HG03520 (cell line): ENCODE results near the gene TMTC1.

Experiments
- ATAC-seq: cut with Tn5 transposase; IDR thresholded peaks from one replicate; pipeline ENCODE4 v1.9.1; 2021; ENCODE audit warnings: mild to moderate bottlenecking, moderate library complexity; ENCODE audit not compliant: unreplicated experiment

Gene TMTC1

DNA sequence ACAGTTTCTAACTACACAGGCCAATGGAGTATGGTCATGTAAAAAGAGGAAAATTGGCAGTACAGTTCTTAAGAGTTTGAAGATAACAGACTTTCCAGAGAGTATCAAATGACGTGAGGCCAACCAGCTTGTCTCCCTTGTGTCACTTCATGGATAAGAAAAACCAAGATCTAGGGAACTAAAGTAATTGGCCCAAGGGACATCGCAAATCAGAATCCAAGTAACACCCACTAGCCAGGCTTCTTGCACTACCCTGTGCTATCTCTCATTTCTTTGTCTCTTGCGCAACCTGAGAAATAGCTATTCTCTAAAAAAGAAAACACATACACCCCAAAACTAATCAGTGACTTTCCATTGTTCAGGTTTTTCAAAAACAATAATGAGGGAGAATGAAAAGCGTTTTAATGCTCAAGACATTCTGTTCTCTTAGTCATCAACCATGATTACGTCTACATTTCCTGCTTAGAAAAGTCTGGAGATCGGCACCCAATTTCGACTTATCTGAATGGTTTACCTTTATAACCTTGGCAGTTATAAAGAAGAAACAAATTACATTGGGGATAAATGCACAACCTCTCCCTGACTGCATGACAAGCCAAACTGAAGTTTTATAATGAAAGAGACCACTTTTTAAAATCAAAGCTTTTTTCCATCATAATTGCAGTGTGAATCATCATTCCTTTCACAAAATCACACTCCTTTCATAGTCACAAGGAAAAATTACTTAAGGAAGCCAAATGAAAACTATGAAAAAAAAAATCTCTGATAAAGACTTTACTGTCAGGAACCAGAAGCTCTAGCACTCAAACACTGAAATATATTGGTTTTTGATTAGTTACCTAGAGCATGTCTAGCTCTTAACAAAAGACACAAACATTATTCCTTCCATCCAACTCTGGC is 42.1 kb downstream of the TMTC1 start:
- no peak for ATAC-seq

DNA sequence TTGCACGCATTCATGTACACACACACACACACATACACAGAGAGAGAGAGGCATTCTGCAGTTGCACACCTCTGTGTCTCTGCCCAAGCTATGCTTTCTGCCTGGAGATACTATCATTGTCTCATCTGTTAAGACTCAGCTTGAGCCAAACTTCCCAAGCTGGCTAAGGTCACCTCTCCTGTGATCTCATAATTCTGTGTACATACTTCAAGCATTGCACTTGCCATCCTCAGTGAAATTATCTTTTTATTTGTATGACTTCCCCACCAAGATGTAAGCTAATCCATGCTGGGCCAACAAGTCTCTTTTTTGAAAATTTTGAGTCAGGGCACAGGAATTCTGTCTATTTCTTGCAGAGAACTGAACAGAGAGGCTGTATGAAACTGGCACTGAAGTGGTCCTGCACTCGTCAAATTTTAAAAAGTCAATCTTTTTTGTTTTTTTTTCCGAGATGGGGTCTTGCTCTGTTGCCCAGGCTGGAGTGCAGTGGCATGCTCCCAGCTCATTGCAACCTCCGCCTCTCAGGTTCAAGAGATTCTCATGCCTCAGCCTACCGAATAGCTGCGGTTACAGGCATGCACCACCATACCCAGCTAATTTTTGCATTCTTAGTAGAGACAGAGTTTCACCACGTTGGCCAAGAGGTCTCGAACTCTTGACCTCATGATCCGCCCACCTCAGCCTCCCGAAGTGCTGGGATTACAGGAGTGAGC is 44.3 kb downstream of the TMTC1 start:
- no peak for ATAC-seq

DNA sequence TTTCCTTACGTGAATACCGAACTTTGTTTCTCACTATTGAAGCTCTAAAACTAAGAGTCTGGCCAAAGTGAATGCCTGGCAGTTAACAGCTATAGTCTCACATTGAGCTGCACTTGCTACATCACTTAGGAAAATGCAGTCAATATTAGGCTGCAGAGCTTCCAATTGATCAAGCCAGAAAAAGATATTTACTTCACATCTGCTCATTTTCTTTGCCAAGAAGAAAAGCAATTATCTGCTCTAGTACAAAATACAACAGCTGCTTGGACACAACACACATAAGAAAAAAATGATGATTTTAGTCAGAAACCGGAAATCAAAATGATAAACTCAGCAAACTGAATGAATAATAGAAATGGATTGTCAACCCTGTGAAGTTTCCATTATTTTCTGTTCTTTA is 45.4 kb downstream of the TMTC1 start:
- ATAC-seq, result no peak

DNA sequence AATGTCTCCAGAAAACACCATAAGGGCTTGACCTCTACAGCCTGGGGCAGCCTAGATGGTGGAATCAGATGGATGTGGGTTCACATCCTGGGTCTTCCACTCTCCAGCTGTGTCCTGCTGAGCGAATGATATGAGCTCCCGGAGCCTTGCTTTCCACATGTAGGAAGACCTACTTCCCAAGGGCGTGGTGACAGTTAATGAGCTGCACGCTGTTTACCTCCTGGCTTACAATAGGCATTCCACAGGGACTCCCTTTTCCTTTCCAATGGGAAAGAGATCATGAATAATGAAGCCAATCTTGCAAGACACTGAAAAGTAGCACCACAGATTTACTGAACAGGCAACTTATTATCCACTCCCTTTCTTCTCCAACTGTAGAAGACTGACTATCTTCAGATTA is 46.1 kb downstream of the TMTC1 start:
- ATAC-seq, result no peak

DNA sequence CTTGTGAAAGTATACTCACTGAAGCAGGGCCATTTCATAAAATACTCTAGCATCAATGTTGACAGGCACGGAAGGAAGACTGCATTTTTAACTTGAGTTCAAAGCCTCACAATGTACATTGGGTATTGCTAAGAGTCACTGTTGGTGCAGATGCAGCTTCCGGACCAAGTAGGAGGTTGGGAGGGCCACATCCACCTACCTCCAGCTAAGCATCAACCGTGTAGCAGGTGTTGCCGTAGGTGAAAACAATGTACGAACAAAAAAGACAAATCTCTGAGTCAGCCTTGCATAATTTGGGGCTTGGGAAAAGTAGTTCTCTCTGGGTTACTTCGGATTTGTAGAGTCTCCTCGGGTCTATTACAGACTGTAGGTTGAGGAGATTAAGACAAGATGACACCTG is 48.1 kb downstream of the TMTC1 start:
- no peak for ATAC-seq

DNA sequence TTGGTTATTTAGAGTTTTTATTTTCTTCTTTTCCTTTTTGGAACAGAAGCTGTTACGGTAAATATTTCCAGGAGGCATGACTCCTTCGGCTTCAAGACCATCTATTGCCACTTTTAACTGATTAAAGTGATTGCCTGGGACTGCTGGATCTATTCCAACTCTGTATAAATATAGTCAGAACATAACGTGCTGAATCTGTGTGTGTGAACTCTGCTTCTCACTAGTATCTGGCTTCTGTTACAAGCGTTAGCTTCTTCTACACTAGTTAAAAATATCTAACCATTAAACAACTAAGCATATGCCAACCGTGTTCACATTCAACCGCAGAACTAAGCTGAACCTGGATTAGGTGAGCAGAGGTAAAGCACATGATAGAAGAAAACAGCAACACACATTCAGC is 49.0 kb downstream of the TMTC1 start:
- ATAC-seq, result no peak

DNA sequence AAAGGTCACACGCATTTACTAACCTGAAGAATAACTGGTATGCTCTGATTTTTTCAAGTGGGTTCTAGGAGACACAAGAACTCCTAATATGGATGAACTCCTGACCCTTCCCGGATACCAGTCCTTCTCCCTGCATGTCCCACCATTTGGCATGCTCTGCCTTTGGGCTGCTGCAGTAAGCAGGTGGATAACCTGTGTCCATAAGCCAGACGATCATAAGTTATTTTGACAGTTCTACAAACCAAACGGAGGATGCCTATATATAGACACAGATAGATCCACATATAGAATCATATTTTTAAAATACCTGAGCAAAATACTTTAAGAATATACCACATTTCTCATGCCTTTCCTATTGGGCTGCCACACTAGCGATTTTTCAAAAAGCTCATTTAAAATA is 49.4 kb downstream of the TMTC1 start:
- no peak for ATAC-seq

DNA sequence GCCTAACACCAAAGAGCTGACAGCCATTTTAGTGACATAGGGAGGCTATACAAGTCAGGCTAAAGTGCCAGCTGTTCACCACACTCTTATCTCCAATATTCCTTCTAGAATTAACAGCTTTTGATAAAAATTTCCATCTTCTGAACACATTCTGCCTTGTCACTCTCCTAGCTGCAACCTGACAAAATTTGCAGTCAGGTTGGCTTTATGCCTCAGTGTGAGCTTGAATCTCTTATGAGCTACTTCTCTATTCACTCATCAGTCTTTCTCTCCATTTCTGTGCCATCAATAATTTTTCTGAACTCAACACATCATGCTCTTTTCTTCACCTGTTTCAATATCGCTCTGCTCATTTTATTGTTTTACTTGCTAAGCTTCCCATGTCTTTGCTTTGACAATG is 50.2 kb downstream of the TMTC1 start:
- no peak for ATAC-seq

DNA sequence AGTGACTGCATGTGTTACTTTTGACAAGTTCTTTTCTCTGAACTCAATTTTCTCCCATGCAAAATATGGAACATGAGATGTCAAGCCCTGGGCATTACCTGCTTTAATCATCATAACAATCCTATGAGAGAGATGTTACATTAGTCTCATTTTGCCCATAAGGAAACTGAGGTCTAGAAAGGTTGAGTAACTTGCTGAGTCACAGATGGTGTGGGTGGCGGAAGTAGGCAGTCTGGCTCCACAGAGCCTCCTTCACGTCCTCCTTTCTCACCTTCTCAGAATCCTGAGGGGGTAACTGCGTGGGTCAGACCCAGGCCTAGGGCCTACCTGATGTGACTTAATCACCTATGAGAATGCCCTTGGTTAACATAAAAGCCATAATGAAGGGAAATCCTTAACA is 50.7 kb downstream of the TMTC1 start:
- ATAC-seq, result no peak

DNA sequence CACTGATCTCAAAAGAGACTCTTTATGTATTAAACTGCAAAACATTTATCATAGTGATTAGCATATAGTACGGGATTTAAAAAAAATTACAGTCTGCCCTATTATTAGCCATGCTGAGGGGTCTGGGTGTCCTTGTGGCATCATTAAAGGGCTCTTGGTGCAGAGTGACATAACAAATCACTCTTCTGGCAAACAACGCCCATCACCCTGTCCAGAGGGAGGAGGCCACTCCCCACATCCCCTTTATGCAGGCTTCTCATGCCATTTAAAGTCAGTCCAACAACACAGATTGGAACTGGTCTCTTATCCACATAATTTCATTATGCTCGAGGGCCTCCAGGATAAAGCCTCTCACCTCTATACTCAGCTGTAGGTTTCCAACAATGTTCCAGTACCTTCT is 51.1 kb downstream of the TMTC1 start:
- ATAC-seq, result no peak

DNA sequence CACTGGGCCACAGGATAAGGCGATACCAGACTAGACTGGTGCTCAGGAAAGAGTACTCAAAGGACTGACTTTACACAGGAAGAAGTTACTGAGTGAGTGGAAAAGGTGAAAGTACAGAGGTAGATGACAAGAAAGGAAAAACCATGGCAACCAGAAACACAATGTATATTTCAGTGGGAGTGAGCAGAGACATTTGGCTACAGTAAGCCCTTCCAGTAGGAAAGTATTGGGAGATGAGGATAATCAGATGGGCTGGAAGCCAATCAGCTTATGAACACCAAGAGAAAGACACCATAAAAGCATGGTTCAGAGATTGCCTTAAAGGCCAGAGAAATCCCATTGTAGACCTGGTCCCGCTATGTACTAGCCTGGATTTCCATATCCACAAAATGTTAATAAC is 51.6 kb downstream of the TMTC1 start:
- ATAC-seq, result no peak

DNA sequence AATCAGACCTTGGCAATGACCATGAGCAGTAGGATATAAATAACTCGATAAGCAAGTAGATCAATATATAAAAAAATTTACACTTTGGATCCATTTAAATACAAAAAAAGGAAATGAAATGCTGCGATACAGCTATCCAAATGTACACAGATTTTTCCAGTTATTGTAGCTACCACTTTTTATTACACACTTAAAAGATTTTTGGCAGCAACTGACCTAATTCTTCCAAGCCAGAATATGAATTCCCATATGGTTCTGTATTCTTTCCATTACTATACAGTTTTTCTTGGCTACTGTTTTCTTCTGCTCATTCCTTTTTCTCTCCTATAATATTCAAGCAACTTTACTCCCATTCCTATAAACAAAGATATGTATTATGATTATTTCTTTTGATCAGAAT is 52.2 kb downstream of the TMTC1 start:
- no peak for ATAC-seq

DNA sequence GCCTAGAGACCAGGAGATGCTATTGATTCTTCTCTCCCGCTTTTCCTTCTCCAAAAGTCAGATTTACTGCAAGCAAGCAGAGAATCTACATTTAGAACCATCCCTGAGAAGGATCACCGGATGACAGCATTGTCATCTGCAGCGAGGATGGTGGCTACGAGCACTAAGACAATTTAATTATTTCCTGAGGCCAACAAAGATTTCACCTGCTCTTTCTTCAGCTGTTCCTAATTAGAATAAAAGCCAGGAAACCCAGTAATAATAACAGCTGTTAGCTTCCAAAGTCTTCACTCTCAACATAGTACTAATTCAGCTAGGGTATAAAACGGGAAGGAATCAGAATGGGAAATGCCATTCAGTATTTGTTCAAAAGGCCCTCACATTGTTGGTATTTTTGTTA is 53.3 kb downstream of the TMTC1 start:
- no peak for ATAC-seq

DNA sequence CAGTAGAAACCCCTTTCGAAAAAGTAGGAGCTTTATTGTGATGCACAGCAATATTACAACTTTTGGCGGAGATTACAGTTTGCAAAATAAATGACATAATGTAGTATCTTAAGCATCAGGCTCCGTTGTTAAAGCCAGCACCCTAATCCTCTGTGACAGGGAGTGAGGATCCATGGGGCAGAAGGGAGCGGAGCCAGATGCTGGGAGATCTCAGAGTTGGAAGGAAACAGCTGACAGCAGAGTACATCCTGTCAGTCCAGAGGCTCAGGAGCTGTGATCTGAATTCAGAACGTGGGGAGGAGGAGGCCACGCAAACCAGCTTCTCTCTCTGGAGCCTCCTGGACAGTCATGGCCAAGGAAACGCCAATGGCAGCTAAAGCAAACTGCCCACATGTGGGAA is 55.7 kb downstream of the TMTC1 start:
- no peak for ATAC-seq

DNA sequence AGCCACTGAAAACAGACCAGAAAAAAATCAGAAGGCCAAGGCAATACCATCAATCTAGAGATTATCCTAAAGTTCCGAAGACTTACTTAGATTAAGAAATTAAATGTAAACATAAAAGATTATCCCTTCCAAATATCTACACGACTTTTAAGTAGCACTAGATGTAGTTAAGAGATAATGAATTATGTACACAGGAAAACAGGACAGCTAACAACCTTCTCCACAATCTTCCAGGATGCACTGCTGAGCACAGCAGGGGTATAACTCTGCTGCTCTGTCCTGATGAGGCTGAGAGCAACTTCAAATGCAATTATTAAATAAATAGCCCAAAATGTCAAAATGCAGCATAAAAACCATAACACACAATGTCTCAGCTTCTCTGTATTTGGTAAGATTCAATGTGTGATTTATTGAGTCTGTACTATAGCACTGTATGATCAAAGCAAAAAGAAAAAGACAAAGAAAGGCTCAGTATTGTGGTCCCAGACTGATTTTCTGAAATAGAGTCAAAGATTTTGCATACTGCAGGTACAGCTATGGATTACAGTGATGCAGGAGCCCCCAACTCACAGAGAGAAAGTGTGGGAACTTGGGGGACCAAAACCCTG is 56.9 kb downstream of the TMTC1 start:
- no peak for ATAC-seq

DNA sequence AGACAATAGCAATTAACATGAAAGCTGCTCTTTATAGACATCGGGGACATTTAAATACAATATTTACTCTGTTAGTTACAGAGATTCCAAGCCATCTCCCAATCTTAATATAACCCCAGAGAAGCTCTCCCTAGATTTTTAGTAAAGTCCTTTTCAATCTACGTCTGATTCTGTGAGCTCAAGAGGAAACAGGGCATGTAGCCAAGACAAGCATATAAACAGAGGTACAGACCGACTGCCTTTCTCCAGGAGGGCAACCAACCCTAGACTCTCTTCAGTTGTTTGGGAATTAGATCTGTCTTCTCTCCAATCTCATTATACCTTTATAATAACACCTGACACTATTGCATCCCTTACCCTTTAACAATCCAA is 57.4 kb downstream of the TMTC1 start:
- no peak for ATAC-seq

DNA sequence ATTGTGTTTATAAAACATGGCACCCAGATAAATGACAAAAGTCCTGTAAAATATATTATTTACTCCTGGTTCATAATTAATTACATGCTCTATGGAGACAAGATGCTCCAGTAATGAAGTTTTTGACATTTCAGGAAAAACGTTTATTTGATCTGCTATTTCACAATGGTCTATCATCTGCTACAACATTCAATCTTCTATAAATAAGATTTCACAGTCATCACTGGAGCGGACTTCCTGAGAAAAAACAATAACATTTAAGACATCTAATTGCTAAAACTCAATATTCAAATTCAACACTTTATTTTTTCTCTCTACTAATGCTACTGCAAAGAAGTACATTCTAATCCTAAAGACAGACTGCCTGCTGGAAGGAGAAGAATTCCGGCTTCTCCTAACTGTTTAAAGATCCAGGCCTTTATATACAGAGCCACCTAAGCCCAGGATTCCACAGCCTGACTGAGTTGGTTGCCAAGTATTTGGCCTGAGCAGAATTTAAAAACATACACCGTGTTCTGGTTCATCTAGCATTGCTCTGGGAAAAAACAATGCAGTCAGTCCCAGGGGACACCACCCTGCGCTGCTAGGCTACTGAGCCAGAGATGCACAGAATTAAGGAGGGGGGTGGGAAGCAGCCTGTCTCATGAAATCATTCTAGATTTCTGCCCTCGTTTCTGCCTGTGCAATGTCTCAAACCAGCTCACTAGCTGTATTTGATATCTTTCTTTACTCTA is 58.0 kb downstream of the TMTC1 start:
- no peak for ATAC-seq

DNA sequence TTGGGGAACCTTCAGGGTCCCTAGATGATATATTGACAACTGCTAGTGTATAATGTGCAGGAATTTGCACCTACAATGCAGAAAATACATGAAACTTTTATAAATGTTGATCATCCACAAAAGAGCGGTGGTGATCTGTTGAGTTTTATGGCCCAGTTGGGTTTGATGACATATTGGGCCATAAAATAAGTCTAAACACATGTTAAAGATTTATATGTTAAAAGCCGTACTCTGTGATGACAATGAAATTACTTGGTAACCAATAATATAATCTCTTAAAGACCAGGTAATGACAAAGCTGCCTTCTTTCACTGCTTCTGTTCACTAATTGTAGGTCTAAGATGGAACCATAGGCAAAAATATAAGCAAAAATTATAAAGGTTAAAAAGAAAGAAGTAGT is 61.6 kb downstream of the TMTC1 start:
- no peak for ATAC-seq

DNA sequence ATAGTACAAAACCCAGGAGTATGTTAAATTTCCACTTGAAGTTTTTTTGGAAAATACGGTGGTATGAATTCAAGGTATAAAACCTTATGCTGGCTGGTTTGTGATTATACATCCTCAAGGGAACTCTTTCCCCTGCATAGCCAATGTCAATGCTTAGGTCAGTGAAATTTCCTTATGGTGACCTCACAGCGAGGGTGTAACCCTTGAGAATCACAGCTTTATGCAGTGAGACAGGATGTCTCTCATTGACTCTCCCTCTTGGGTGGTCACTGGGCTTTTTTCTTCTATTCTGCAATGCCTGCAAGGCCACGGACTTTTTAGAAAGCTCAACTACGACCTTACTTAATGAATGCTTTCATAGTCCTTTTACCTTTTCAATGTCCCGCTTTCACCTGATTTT is 64.4 kb downstream of the TMTC1 start:
- ATAC-seq, result no peak

DNA sequence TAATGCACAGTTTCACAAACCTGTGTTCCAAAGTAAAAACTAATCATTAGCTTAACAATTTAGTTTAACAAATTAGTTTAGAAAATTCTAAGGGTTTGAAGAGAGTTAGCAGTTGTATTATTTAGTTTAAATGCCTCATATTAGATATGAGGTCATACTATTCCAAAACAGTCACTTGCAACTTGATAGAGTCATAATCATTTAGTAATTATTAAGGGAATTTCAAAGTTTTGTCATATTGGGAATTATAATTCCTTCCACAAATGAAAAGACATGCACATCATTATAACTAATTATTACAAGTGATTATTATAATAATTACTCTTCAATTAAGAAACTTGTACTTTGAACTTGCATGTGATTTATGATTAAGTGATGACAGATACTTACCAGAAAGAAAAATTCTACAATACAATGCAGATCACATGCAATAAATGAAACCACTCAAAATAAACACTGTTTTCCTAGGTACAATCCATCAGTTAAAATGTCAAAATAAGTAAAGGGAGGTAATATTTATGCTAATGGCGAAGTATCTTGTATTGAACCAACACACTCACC is 66.1 kb downstream of the TMTC1 start:
- no peak for ATAC-seq

DNA sequence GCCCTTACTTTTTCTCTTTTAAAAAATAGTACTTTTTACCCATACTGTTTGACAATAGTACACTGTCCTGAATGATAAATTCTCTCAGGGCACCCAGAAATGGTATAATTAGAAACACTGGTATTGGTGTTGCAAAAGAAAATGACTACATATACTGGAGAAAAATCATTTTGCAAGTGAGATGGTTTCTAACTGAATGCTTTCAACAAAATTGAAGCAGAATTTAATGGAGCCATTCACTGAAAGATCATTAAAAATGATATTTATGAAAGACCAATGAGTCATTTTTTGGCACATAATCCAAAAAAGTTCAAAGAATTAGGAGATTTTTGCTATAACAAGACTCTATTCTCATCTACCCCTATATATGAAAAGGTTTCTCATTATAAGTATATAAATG is 68.8 kb downstream of the TMTC1 start:
- ATAC-seq, result no peak
